ENCODE measurements around the gene PRDM2. TPM values are rescaled to one million over a fixed set of nuclear protein-coding genes. Genes with fewer than 3 reads are reported as not detected.
A peak's percentile ranks its signal among the peaks of the same experiment; 100 is the strongest.
"Not testable (repeated sequence)": the region's sequence is repeated elsewhere in the genome, so short reads cannot be mapped to it uniquely, and the experiment has no call there.

Gene PRDM2
- total RNA-seq, 2 experiments from 2014 or later, result 136 to 140 TPM

GRCh38 chr1:13714851-13715250 lies 14.9 kb downstream of the PRDM2 start:
- H3K27ac Mint-ChIP-seq, result no peak overlapping the region
- TF ChIP-seq CTCF (IDR thresholded peaks at IDR 0.05), result no peak
- Histone ChIP-seq H3K36me3 (ENCODE audit: insufficient read depth, low read length) (peaks cover 5% of the 10 kb centered on the region), H3K4me3 (ENCODE audit: low read length) (no peak overlapping the region), H3K27ac (ENCODE audit: low read depth in 1 of 2, low read length in 2 of 2) (no peak overlapping the region), H3K27me3 (ENCODE audit: control insufficient read depth in 1 of 2, insufficient read depth in 2 of 2, low read length in 2 of 2) (no peaks in the 10 kb centered on the region), H3K4me1 (ENCODE audit: insufficient read depth, low read length) (peaks cover 5% of the 10 kb centered on the region), H3K9me3 (ENCODE audit: control insufficient read depth in 1 of 2, insufficient read depth in 1 of 2, low read length in 2 of 2) (no peaks in the 10 kb centered on the region)
- ChIA-PET CTCF (interaction anchor here (1.2 to 3.4 kb wide), 4 partner anchors 8 to 30 kb away, joined by 3 to 11 read pairs (median 4); no protein-coding TSS in a partner anchor), POLR2A (interaction anchor here (0.8 to 1.5 kb wide), 2 partner anchors 9 to 35 kb away, joined by 3 to 4 read pairs; no protein-coding TSS in a partner anchor)
- intact Hi-C loops (cut with DNase I, micrococcal nuclease), result no loop called here
- no peak overlapping the region for H3K4me3 Mint-ChIP-seq
- ATAC-seq (ENCODE audit: poor library complexity), result no peak
- no peaks in the 10 kb centered on the region for H3K9me3 Mint-ChIP-seq
- peaks cover 27% of the 10 kb centered on the region for H3K36me3 Mint-ChIP-seq (ENCODE audit: low read depth)
- no peak for DNase-seq
- H3K4me1 Mint-ChIP-seq (ENCODE audit: low read depth), result peaks cover 55% of the 10 kb centered on the region
- H3K27me3 Mint-ChIP-seq, result no peaks in the 10 kb centered on the region

DNA sequence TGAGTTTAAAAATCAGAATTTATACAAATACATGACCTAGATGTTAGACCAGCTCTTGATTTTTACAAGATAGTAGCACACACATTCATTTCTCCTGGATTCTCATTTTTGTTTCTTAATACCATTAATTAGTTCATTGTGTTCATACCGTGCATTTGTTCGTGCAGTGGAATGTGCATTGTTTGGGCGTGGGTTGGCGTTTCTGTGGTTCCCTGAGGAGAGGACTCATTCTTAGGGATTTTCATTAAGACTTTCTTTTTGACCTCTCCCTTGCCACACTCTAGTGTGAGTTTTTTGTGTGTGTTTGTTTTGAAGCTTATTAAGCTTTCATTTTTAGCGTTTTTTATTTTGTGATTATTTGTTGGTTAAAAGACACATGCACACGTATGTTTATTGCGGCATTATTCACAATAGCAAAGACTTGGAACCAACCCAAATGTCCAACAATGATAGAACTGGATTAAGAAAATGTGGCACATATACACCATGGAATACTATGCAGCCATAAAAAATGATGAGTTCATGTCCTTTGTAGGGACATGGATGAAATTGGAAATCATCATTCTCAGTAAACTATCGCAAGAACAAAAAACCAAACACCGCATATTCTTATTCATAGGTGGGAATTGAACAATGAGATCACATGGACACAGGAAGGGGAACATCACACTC lies 15.8 kb downstream of the PRDM2 start:
- POLR2A ChIA-PET, result interaction anchor here (1.5 kb wide), 1 partner anchor 10 kb away, joined by 4 read pairs; no protein-coding TSS in a partner anchor
- H3K27me3 Mint-ChIP-seq; H3K27me3 ChIP-seq (ENCODE audit: control insufficient read depth in 1 of 2, insufficient read depth in 2 of 2, low read length in 2 of 2); H3K27ac Mint-ChIP-seq; H3K36me3 ChIP-seq (ENCODE audit: insufficient read depth, low read length); ATAC-seq (ENCODE audit: poor library complexity); H3K4me3 ChIP-seq (ENCODE audit: low read length); H3K9me3 ChIP-seq (ENCODE audit: control insufficient read depth in 1 of 2, insufficient read depth in 1 of 2, low read length in 2 of 2); H3K27ac ChIP-seq (ENCODE audit: low read depth in 1 of 2, low read length in 2 of 2); H3K4me3 Mint-ChIP-seq; DNase-seq; H3K9me3 Mint-ChIP-seq; intact Hi-C loops (cut with DNase I, micrococcal nuclease); H3K4me1 ChIP-seq (ENCODE audit: insufficient read depth, low read length): not testable (repeated sequence)
- peaks cover 53% of the 10 kb centered on the region for H3K4me1 Mint-ChIP-seq (ENCODE audit: low read depth)
- peaks cover 27% of the 10 kb centered on the region for H3K36me3 Mint-ChIP-seq (ENCODE audit: low read depth)
- CTCF ChIA-PET, result interaction anchor here (1.2 to 3.4 kb wide), 5 partner anchors 9 to 50 kb away, joined by 3 to 11 read pairs (median 3); no protein-coding TSS in a partner anchor

DNA sequence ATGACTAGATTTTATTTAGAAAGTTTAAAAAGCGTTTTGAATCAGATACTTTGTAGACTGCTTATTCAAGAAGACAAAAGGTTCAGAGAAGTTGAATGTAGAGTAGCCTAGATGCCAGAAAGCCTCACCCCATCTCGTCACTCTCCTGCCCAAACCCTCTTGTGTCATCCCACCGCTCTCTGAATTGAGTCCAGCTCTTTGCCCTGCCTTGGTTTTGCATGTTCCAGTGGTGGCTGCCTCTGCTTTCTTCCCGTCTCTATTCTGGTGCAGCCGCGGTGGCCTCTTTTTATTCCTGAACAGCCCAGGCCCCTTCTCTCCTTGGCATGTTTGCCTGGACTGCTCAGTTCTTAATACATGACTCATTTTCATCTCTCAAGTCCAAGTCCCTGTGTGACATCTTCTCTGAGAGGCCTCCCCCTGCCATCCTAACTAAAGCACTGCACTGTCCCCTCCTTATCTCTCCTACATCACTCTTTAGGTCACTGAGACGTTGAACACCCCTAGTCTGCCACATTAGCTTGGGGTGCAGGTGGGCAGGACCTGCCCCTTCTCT lies 22.9 kb downstream of the PRDM2 start:
- Histone ChIP-seq H3K4me1 (ENCODE audit: insufficient read depth, low read length) (peaks cover 9% of the 10 kb centered on the region), H3K27me3 (ENCODE audit: control insufficient read depth in 1 of 2, insufficient read depth in 2 of 2, low read length in 2 of 2) (no peaks in the 10 kb centered on the region), H3K36me3 (ENCODE audit: insufficient read depth, low read length) (peaks cover 8% of the 10 kb centered on the region), H3K9me3 (ENCODE audit: control insufficient read depth in 1 of 2, insufficient read depth in 1 of 2, low read length in 2 of 2) (no peaks in the 10 kb centered on the region), H3K4me3 (ENCODE audit: low read length) (no peak overlapping the region), H3K27ac (ENCODE audit: low read depth in 1 of 2, low read length in 2 of 2) (no peak overlapping the region)
- ATAC-seq (ENCODE audit: poor library complexity) (no peak), DNase-seq (no peak)
- ChIA-PET POLR2A (interaction anchor here (1.1 kb wide), 1 partner anchor 26 kb away, joined by 3 read pairs; no protein-coding TSS in a partner anchor), CTCF (interaction anchor here (1.7 kb wide), 1 partner anchor 26 kb away, joined by 3 read pairs; no protein-coding TSS in a partner anchor)
- H3K36me3 Mint-ChIP-seq (ENCODE audit: low read depth), result peaks cover 20% of the 10 kb centered on the region
- intact Hi-C loops (cut with DNase I, micrococcal nuclease), result no loop called here
- TF ChIP-seq CTCF (IDR thresholded peaks at IDR 0.05), result no peak
- H3K27ac Mint-ChIP-seq, result peak overlapping the region; percentile 62
- no peaks in the 10 kb centered on the region for H3K27me3 Mint-ChIP-seq
- no peak overlapping the region for H3K4me3 Mint-ChIP-seq
- H3K9me3 Mint-ChIP-seq, result no peaks in the 10 kb centered on the region
- peaks cover 64% of the 10 kb centered on the region for H3K4me1 Mint-ChIP-seq (ENCODE audit: low read depth)
